ENCODE measurements around the gene ZFTA. TPM values are rescaled to one million over a fixed set of nuclear protein-coding genes. Genes with fewer than 3 reads are reported as not detected.

Gene ZFTA
- polyA plus RNA-seq, 3 donors: 1.2 TPM; not detected in 2

- Histone ChIP-seq H3K9ac (ENCODE audit: insufficient read depth, low read length, poor library complexity, severe bottlenecking) (no peak overlapping the region), H3K79me2 (ENCODE audit: insufficient read depth, low read length) (peaks cover 93% of the 10 kb centered on the region), H4K20me1 (ENCODE audit: insufficient read depth, low read length) (peaks cover 100% of the 10 kb centered on the region), H3K36me3 (replicated peaks in 1 of 2; ENCODE audit: control insufficient read depth in 1 of 2, insufficient read depth in 2 of 2, low read length in 2 of 2) (peaks cover 0 to 14% of the 10 kb centered on the region in 2 donors), H3K4me3 (replicated peaks in 1 of 3; ENCODE audit: low read depth in 2 of 3, low read length in 3 of 3) (no peak overlapping the region), H2AFZ (ENCODE audit: insufficient read depth, low read depth, low read length, poor library complexity, severe bottlenecking) (no peak overlapping the region), H3K9me3 (replicated peaks in 1 of 2; ENCODE audit: control insufficient read depth in 1 of 2, insufficient read depth in 1 of 2, low read length in 2 of 2) (no peaks in the 10 kb centered on the region), H3K4me1 (ENCODE audit: control insufficient read depth in 1 of 2, insufficient read depth in 2 of 2, low read length in 2 of 2) (peaks cover 3 to 7% of the 10 kb centered on the region in 2 donors), H3K4me2 (replicated peaks; ENCODE audit: extremely low read depth, low read length, poor library complexity, severe bottlenecking) (no peak overlapping the region), H3K27ac (ENCODE audit: low read depth in 1 of 2, low read length in 2 of 2) (no peak overlapping the region), H3K27me3 (ENCODE audit: control insufficient read depth in 2 of 2, insufficient read depth in 2 of 2, low read length in 2 of 2) (no peaks in the 10 kb centered on the region)
- Mint-ChIP-seq H3K36me3 (peaks cover 6 to 20% of the 10 kb centered on the region in 2 donors), H3K4me1 (peaks cover 20% of the 10 kb centered on the region), H3K27ac (peak overlapping the region in 1 of 7 donors; percentile 12), H3K4me3 (no peak overlapping the region), H3K27me3 (ENCODE audit: low read depth in 3 of 3) (peaks cover 0 to 1% (median 0%) of the 10 kb centered on the region in 3 donors), H3K9me3 (no peaks in the 10 kb centered on the region)
- no CpG with 5 or more reads among the region's 4 CpGs for WGBS (ENCODE audit: insufficient coverage)
- DNase-seq: no peak
- no peak for TF ChIP-seq CTCF (IDR thresholded peaks at IDR 0.05)
- intact Hi-C loops (cut with micrococcal nuclease): loop anchor here (10.0 kb wide), 2 partner anchors 72 to 262 kb away; no protein-coding TSS in a partner anchor
Measured at GRCh38 chr11:63736864-63737263, 31.7 kb downstream of the ZFTA start.

- Histone ChIP-seq H3K4me1 (ENCODE audit: control insufficient read depth in 1 of 2, insufficient read depth in 2 of 2, low read length in 2 of 2) (peaks cover 3 to 7% of the 10 kb centered on the region in 2 donors), H3K9me3 (replicated peaks in 1 of 2; ENCODE audit: control insufficient read depth in 1 of 2, insufficient read depth in 1 of 2, low read length in 2 of 2) (no peaks in the 10 kb centered on the region), H3K27ac (ENCODE audit: low read depth in 1 of 2, low read length in 2 of 2) (no peak overlapping the region), H3K9ac (ENCODE audit: insufficient read depth, low read length, poor library complexity, severe bottlenecking) (no peak overlapping the region), H3K36me3 (replicated peaks in 1 of 2; ENCODE audit: control insufficient read depth in 1 of 2, insufficient read depth in 2 of 2, low read length in 2 of 2) (peaks cover 0 to 5% of the 10 kb centered on the region in 2 donors), H2AFZ (ENCODE audit: insufficient read depth, low read depth, low read length, poor library complexity, severe bottlenecking) (no peak overlapping the region), H4K20me1 (ENCODE audit: insufficient read depth, low read length) (peaks cover 100% of the 10 kb centered on the region), H3K27me3 (ENCODE audit: control insufficient read depth in 2 of 2, insufficient read depth in 2 of 2, low read length in 2 of 2) (no peaks in the 10 kb centered on the region), H3K4me2 (replicated peaks; ENCODE audit: extremely low read depth, low read length, poor library complexity, severe bottlenecking) (no peak overlapping the region), H3K4me3 (replicated peaks in 1 of 3; ENCODE audit: low read depth in 2 of 3, low read length in 3 of 3) (no peak overlapping the region), H3K79me2 (ENCODE audit: insufficient read depth, low read length) (peaks cover 98% of the 10 kb centered on the region)
- H3K4me1 Mint-ChIP-seq: peaks cover 27% of the 10 kb centered on the region
- WGBS (ENCODE audit: insufficient coverage): no CpG with 5 or more reads among the region's 3 CpGs
- no peak for TF ChIP-seq CTCF (IDR thresholded peaks at IDR 0.05)
- DNase-seq: no peak
- H3K9me3 Mint-ChIP-seq: no peaks in the 10 kb centered on the region
- no peaks in the 10 kb centered on the region for H3K27me3 Mint-ChIP-seq (ENCODE audit: low read depth in 3 of 3)
- peaks cover 7 to 30% of the 10 kb centered on the region in 2 donors for H3K36me3 Mint-ChIP-seq
- intact Hi-C loops (cut with micrococcal nuclease): loop anchor here in 1 of 2 donors (10.0 kb wide), 1 partner anchor 685 kb away; no protein-coding TSS in a partner anchor
- no peak overlapping the region for H3K4me3 Mint-ChIP-seq
- H3K27ac Mint-ChIP-seq: no peak overlapping the region
Measured at GRCh38 chr11:63729326-63729725, 39.2 kb downstream of the ZFTA start.

Measured in CD14-positive monocyte (primary cell).